MM.1S (cell line): ENCODE results near the gene POU4F2.

Experiments used
- EZH2 ChIP-seq: fragments of 300-600 bp; sonication (generic); optimal IDR thresholded peaks from 2 replicates; pipeline ENCODE3; 2017; ENCODE audit warnings: low read depth, mild to moderate bottlenecking, antibody characterized with exemption, low read length, mixed read lengths
- EZH2phosphoT487 ChIP-seq: fragments of 300-600 bp; sonication (generic); IDR thresholded peaks from 2 replicates; pipeline ENCODE4 v1.6.1; 2018; ENCODE audit warnings: antibody characterized with exemption, low read length
- TF ChIP-seq, protein P1 (sequence below): fragments of 300-600 bp; sonication (generic); IDR thresholded peaks from 2 replicates; pipeline ENCODE4 v1.5.1; 2016; ENCODE audit warnings: antibody characterized with exemption, low read length, mixed read lengths

DNA sequence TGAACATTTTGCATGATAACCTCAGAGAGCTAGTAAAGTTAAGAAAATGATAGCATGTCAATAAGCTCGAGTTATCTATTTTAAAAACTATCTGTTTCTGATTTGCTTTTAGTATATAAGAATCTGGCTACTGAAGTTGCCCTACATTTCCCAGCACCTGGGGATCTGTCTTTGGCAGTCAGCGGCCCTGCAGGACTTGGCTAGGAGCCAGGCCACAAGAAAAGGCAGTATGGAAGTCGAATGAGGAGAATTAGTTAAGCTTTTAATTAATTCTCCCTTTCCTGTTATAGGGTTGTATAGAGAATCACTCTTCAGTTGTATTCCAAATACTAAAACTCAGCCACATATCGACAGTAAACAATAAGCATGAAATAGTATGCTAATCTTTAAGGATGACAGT lies 22.7 kb downstream of the POU4F2 start:
- TF ChIP-seq, protein P1, sequence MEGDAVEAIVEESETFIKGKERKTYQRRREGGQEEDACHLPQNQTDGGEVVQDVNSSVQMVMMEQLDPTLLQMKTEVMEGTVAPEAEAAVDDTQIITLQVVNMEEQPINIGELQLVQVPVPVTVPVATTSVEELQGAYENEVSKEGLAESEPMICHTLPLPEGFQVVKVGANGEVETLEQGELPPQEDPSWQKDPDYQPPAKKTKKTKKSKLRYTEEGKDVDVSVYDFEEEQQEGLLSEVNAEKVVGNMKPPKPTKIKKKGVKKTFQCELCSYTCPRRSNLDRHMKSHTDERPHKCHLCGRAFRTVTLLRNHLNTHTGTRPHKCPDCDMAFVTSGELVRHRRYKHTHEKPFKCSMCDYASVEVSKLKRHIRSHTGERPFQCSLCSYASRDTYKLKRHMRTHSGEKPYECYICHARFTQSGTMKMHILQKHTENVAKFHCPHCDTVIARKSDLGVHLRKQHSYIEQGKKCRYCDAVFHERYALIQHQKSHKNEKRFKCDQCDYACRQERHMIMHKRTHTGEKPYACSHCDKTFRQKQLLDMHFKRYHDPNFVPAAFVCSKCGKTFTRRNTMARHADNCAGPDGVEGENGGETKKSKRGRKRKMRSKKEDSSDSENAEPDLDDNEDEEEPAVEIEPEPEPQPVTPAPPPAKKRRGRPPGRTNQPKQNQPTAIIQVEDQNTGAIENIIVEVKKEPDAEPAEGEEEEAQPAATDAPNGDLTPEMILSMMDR: no peak
- TF ChIP-seq EZH2phosphoT487 (no peak), EZH2 (no peak)
